ENCODE measurements around the gene GALNT10. TPM values are rescaled to one million over a fixed set of nuclear protein-coding genes. Genes with fewer than 3 reads are reported as not detected.
A peak's percentile ranks its signal among the peaks of the same experiment; 100 is the strongest.

The GALNT10 gene
- total RNA-seq, 1 experiment from 2014 or later, result 22.9 TPM

DNA sequence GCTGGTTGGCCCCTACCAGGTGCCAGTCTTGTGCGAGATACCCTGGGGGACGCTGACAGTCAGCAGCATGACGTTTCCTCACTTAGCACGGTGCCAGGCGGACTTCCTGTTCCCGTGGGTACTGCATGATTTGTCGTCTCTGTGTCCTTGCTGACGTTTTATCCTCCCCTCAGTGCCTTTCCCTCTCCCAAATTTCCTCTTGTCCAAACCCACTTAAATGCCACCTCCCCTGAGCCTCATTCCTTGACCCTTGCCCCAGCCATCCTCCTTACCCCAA lies 194.6 kb downstream of the GALNT10 start:
- Mint-ChIP-seq H3K4me1 (peaks cover 15% of the 10 kb centered on the region), H3K27ac (no peak overlapping the region), H3K36me3 (peaks cover 34% of the 10 kb centered on the region), H3K4me3 (no peak overlapping the region), H3K27me3 (ENCODE audit: low read depth) (no peaks in the 10 kb centered on the region), H3K9me3 (peaks cover 5% of the 10 kb centered on the region)
- CTCF ChIA-PET, result interaction anchor here (0.6 to 1.4 kb wide), 2 partner anchors 195 to 313 kb away, joined by 3 to 5 read pairs; no protein-coding TSS in a partner anchor
- POLR2A ChIA-PET, result no interaction called here
- DNase-seq (ENCODE audit: low spot score) (no peak), ATAC-seq (no peak)
- TF ChIP-seq MYBL2 (CRISPR knock-in tag; IDR thresholded peaks at IDR 0.05), result no peak
- TF ChIP-seq ZNF317 (CRISPR knock-in tag; IDR thresholded peaks at IDR 0.05; ENCODE audit: borderline replicate concordance, low read depth), result no peak
- no peak for TF ChIP-seq EMX1 (CRISPR knock-in tag; IDR thresholded peaks at IDR 0.05)
- no peak for TF ChIP-seq KAT7 (CRISPR knock-in tag; IDR thresholded peaks at IDR 0.05; ENCODE audit: borderline replicate concordance)
- no peak for TF ChIP-seq ZNF396 (CRISPR knock-in tag; IDR thresholded peaks at IDR 0.05; ENCODE audit: borderline replicate concordance)
- TF ChIP-seq, protein P1, sequence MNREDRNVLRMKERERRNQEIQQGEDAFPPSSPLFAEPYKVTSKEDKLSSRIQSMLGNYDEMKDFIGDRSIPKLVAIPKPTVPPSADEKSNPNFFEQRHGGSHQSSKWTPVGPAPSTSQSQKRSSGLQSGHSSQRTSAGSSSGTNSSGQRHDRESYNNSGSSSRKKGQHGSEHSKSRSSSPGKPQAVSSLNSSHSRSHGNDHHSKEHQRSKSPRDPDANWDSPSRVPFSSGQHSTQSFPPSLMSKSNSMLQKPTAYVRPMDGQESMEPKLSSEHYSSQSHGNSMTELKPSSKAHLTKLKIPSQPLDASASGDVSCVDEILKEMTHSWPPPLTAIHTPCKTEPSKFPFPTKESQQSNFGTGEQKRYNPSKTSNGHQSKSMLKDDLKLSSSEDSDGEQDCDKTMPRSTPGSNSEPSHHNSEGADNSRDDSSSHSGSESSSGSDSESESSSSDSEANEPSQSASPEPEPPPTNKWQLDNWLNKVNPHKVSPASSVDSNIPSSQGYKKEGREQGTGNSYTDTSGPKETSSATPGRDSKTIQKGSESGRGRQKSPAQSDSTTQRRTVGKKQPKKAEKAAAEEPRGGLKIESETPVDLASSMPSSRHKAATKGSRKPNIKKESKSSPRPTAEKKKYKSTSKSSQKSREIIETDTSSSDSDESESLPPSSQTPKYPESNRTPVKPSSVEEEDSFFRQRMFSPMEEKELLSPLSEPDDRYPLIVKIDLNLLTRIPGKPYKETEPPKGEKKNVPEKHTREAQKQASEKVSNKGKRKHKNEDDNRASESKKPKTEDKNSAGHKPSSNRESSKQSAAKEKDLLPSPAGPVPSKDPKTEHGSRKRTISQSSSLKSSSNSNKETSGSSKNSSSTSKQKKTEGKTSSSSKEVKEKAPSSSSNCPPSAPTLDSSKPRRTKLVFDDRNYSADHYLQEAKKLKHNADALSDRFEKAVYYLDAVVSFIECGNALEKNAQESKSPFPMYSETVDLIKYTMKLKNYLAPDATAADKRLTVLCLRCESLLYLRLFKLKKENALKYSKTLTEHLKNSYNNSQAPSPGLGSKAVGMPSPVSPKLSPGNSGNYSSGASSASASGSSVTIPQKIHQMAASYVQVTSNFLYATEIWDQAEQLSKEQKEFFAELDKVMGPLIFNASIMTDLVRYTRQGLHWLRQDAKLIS (CRISPR knock-in tag; IDR thresholded peaks at IDR 0.05; ENCODE audit: borderline replicate concordance), result no peak
- TF ChIP-seq, protein P2, sequence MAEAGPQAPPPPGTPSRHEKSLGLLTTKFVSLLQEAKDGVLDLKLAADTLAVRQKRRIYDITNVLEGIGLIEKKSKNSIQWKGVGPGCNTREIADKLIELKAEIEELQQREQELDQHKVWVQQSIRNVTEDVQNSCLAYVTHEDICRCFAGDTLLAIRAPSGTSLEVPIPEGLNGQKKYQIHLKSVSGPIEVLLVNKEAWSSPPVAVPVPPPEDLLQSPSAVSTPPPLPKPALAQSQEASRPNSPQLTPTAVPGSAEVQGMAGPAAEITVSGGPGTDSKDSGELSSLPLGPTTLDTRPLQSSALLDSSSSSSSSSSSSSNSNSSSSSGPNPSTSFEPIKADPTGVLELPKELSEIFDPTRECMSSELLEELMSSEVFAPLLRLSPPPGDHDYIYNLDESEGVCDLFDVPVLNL (CRISPR knock-in tag; IDR thresholded peaks at IDR 0.05; ENCODE audit: borderline replicate concordance, low read depth), result no peak
- TF ChIP-seq, protein P3, sequence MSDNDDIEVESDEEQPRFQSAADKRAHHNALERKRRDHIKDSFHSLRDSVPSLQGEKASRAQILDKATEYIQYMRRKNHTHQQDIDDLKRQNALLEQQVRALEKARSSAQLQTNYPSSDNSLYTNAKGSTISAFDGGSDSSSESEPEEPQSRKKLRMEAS (CRISPR knock-in tag; IDR thresholded peaks at IDR 0.05), result no peak
- TF ChIP-seq JAZF1 (CRISPR knock-in tag; IDR thresholded peaks at IDR 0.05), result no peak

DNA sequence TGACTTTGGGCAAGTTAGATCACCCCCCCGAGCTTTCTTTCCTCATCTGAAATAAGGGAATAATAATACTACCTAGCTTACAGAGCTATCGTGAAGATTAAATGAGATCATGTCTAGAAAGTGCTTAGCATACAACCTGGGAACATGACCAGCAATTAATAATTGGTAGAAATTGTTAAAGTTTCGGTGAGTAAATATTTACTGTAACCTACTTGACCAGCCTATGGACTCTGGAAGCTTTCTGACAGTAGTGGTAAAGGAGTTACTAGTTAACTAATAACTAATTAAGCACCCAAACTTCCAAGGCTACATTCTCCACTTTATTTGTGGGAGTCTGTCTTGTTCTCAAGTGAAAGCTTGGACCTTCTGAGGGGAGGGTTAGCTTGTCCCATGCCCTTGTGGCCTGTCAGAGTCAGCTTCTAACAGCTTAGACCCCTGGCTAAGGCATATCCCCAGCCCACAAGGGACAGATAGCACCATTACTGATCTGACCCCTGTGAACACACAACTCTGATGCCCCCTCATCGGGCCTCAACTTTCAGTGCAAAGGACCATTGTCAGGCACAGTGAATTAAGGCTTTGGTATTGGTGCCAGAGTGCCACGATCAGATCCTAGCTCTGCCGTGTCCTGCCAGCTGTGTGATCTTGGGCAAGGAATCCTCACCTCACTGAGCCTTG lies 196.6 kb downstream of the GALNT10 start:
- CTCF ChIA-PET, result interaction anchor here (1.2 to 1.9 kb wide), 2 partner anchors 18 to 315 kb away, joined by 3 to 7 read pairs; no protein-coding TSS in a partner anchor
- H3K27me3 Mint-ChIP-seq (ENCODE audit: low read depth), result no peaks in the 10 kb centered on the region

DNA sequence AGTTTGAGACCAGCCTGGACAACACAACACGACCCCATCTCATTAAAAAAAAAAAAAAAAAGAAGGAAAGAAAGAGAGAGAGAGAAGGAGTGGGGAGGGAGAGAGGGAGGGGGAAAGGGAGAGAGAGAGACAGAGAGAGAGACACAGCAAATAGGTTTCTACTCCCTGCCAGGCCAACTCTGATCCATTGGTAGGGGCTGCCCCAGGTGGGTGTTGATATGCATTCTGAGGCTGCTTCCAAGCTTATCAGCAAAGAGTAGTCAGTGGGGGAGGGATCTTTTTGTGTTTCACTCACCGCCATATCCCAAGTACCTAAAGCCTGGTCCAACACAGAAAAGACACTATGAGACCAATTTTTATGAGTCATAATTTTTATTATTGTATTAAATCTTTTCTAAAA lies 198.3 kb downstream of the GALNT10 start:
- POLR2A ChIA-PET, result no interaction called here
- CTCF ChIA-PET, result no interaction called here
- Mint-ChIP-seq H3K27ac (no peak overlapping the region), H3K4me3 (no peak overlapping the region), H3K9me3 (peaks cover 7% of the 10 kb centered on the region; the same call in 1 of the 2 replicates), H3K27me3 (ENCODE audit: low read depth) (no peaks in the 10 kb centered on the region), H3K36me3 (peaks cover 18% of the 10 kb centered on the region), H3K4me1 (peaks cover 27% of the 10 kb centered on the region)
- peak; percentile 73 for ATAC-seq
- no peak for DNase-seq (ENCODE audit: low spot score)
- TF ChIP-seq NFE2L1 (CRISPR knock-in tag; IDR thresholded peaks at IDR 0.05) (no peak), KAT7 (CRISPR knock-in tag; IDR thresholded peaks at IDR 0.05; ENCODE audit: borderline replicate concordance) (no peak), FOXJ3 (CRISPR knock-in tag; IDR thresholded peaks at IDR 0.05; ENCODE audit: borderline replicate concordance) (no peak), ETV6 (CRISPR knock-in tag; IDR thresholded peaks at IDR 0.05) (no peak), ATF1 (CRISPR knock-in tag; IDR thresholded peaks at IDR 0.05) (no peak), TP53 (CRISPR knock-in tag; IDR thresholded peaks at IDR 0.05) (no peak), EMX1 (CRISPR knock-in tag; IDR thresholded peaks at IDR 0.05) (no peak), NFYB (CRISPR knock-in tag; conservative IDR thresholded peaks at IDR 0.05; ENCODE audit: low read depth) (no peak), RELA (CRISPR knock-in tag; IDR thresholded peaks at IDR 0.05; ENCODE audit: borderline replicate concordance) (no peak)
- TF ChIP-seq, protein P4, sequence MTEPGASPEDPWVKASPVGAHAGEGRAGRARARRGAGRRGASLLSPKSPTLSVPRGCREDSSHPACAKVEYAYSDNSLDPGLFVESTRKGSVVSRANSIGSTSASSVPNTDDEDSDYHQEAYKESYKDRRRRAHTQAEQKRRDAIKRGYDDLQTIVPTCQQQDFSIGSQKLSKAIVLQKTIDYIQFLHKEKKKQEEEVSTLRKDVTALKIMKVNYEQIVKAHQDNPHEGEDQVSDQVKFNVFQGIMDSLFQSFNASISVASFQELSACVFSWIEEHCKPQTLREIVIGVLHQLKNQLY (CRISPR knock-in tag; IDR thresholded peaks at IDR 0.05), result no peak
- TF ChIP-seq, protein P5, sequence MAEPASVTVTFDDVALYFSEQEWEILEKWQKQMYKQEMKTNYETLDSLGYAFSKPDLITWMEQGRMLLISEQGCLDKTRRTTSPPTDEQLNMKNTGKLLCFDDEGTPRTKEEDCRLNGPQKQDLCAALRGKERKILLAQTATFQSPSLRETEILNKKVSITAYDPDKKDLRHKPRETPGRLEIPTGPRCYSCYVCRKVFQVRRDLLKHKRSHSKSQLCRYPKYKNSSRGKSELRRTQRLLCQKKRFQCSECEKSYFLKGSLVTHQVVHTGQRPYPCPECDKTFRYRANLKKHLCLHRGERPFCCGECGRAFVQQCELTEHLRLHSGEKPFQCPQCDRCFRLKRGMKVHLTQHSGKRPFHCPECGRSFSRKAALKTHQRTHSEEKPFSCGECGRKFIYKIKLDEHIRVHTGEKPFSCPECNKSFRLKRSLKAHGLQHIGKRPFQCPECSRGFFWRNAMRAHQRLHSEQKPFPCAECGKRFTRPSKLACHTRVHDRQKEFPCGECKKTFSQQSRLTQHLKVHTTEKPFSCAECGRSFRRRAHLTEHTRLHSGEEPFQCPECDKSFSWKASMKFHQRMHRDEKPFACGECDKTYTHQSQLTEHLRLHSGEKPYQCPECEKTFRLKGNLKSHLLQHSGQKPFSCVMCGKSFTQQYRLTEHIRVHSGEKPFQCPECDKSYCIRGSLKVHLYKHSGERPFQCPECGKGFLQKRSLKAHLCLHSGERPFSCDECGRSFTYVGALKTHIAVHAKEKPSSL (CRISPR knock-in tag; conservative IDR thresholded peaks at IDR 0.05), result no peak
- TF ChIP-seq, protein P3 (CRISPR knock-in tag; IDR thresholded peaks at IDR 0.05), result no peak
- TF ChIP-seq, protein P6, sequence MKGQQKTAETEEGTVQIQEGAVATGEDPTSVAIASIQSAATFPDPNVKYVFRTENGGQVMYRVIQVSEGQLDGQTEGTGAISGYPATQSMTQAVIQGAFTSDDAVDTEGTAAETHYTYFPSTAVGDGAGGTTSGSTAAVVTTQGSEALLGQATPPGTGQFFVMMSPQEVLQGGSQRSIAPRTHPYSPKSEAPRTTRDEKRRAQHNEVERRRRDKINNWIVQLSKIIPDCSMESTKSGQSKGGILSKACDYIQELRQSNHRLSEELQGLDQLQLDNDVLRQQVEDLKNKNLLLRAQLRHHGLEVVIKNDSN (CRISPR knock-in tag; IDR thresholded peaks at IDR 0.05), result no peak
- TF ChIP-seq, protein P7, sequence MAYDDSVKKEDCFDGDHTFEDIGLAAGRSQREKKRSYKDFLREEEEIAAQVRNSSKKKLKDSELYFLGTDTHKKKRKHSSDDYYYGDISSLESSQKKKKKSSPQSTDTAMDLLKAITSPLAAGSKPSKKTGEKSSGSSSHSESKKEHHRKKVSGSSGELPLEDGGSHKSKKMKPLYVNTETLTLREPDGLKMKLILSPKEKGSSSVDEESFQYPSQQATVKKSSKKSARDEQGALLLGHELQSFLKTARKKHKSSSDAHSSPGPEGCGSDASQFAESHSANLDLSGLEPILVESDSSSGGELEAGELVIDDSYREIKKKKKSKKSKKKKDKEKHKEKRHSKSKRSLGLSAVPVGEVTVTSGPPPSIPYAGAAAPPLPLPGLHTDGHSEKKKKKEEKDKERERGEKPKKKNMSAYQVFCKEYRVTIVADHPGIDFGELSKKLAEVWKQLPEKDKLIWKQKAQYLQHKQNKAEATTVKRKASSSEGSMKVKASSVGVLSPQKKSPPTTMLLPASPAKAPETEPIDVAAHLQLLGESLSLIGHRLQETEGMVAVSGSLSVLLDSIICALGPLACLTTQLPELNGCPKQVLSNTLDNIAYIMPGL (CRISPR knock-in tag; IDR thresholded peaks at IDR 0.05), result no peak

More for the DNA sequence above, 196.6 kb downstream of the GALNT10 start:
- Mint-ChIP-seq H3K9me3 (peaks cover under 1% of the 10 kb centered on the region; the same call in 1 of the 2 replicates), H3K4me1 (peaks cover 26% of the 10 kb centered on the region), H3K4me3 (no peak overlapping the region), H3K27ac (no peak overlapping the region), H3K36me3 (peaks cover 24% of the 10 kb centered on the region)
- no peak for DNase-seq (ENCODE audit: low spot score)
- POLR2A ChIA-PET, result no interaction called here
- no peak for TF ChIP-seq ZNF416 (CRISPR knock-in tag; IDR thresholded peaks at IDR 0.05)
- no peak for ATAC-seq

Measured in WTC11 (cell line).